Measurements from ENCODE around the gene FAM78A. TPM values are rescaled to one million over a fixed set of nuclear protein-coding genes. Genes with fewer than 3 reads are reported as not detected.
A peak's percentile ranks its signal among the peaks of the same experiment; 100 is the strongest.

Gene FAM78A
- total RNA-seq, 1 donor from 2014 or later = 0.73 TPM

- no peaks in the 10 kb centered on the region for H3K9me3 ChIP-seq (ENCODE audit: insufficient read depth, low read depth, low read length)
- H3K4me3 ChIP-seq (ENCODE audit: insufficient read depth, low read depth, low read length) = no peak overlapping the region
- no peak overlapping the region for H3K27ac Mint-ChIP-seq (ENCODE audit: unreplicated experiment)
- H3K9ac ChIP-seq (ENCODE audit: low read length) = no peak overlapping the region
- H3K27me3 ChIP-seq (ENCODE audit: insufficient read depth, low read length) = peaks cover 34% of the 10 kb centered on the region
- no peaks in the 10 kb centered on the region for H3K9me3 Mint-ChIP-seq (ENCODE audit: unreplicated experiment)
- H3K79me2 ChIP-seq (ENCODE audit: insufficient read depth, low read length) = no peaks in the 10 kb centered on the region
- H3K4me3 Mint-ChIP-seq (ENCODE audit: unreplicated experiment) = no peak overlapping the region
- no peaks in the 10 kb centered on the region for H3K36me3 Mint-ChIP-seq (ENCODE audit: low read depth, unreplicated experiment)
- no peak for TF ChIP-seq EZH2 (IDR thresholded peaks at IDR 0.05; ENCODE audit: insufficient read depth, low read length)
- TF ChIP-seq CTCF (IDR thresholded peaks at IDR 0.05; ENCODE audit: insufficient read depth, low read depth, low read length) = no peak
- H3K4me1 ChIP-seq (ENCODE audit: insufficient read depth, low read length) = no peaks in the 10 kb centered on the region
- no peak overlapping the region for H2AFZ ChIP-seq (ENCODE audit: low read depth, low read length)
- H3K4me1 Mint-ChIP-seq (ENCODE audit: low read depth, unreplicated experiment) = no peaks in the 10 kb centered on the region
- H4K20me1 ChIP-seq (ENCODE audit: insufficient read depth, low read length) = peaks cover 5% of the 10 kb centered on the region
- H3K36me3 ChIP-seq (ENCODE audit: insufficient read depth, low read length) = no peaks in the 10 kb centered on the region
- H3K27ac ChIP-seq (ENCODE audit: low read depth, low read length) = no peak overlapping the region
- peaks cover 55% of the 10 kb centered on the region for H3K27me3 Mint-ChIP-seq (ENCODE audit: low read depth, unreplicated experiment)
- no peak overlapping the region for H3K4me2 ChIP-seq (ENCODE audit: low read length)
- no peak for FAIRE-seq
- DNase-seq (ENCODE audit: low read depth) = no peak
Measured at GRCh38 chr9:131279863-131280570, 3.7 kb upstream of the FAM78A start.

- H3K4me1 ChIP-seq (ENCODE audit: insufficient read depth, low read length) = no peaks in the 10 kb centered on the region
- H3K27me3 ChIP-seq (ENCODE audit: insufficient read depth, low read length) = peaks cover 34% of the 10 kb centered on the region
- no peaks in the 10 kb centered on the region for H3K36me3 ChIP-seq (ENCODE audit: insufficient read depth, low read length)
- Mint-ChIP-seq H3K4me3 (ENCODE audit: unreplicated experiment) (peak overlapping the region; percentile 45), H3K36me3 (ENCODE audit: low read depth, unreplicated experiment) (peaks cover 3% of the 10 kb centered on the region), H3K27me3 (ENCODE audit: low read depth, unreplicated experiment) (peaks cover 55% of the 10 kb centered on the region), H3K4me1 (ENCODE audit: low read depth, unreplicated experiment) (peaks cover 2% of the 10 kb centered on the region), H3K9me3 (ENCODE audit: unreplicated experiment) (no peaks in the 10 kb centered on the region), H3K27ac (ENCODE audit: unreplicated experiment) (no peak overlapping the region)
- H3K4me2 ChIP-seq (ENCODE audit: low read length) = no peak overlapping the region
- no peaks in the 10 kb centered on the region for H3K9me3 ChIP-seq (ENCODE audit: insufficient read depth, low read depth, low read length)
- no peak for FAIRE-seq
- no peak for DNase-seq (ENCODE audit: low read depth)
- H4K20me1 ChIP-seq (ENCODE audit: insufficient read depth, low read length) = peaks cover 5% of the 10 kb centered on the region
- no peak overlapping the region for H3K27ac ChIP-seq (ENCODE audit: low read depth, low read length)
- no peak overlapping the region for H3K4me3 ChIP-seq (ENCODE audit: insufficient read depth, low read depth, low read length)
- H3K79me2 ChIP-seq (ENCODE audit: insufficient read depth, low read length) = no peaks in the 10 kb centered on the region
- TF ChIP-seq CTCF (IDR thresholded peaks at IDR 0.05; ENCODE audit: insufficient read depth, low read depth, low read length) = no peak
- no peak for TF ChIP-seq EZH2 (IDR thresholded peaks at IDR 0.05; ENCODE audit: insufficient read depth, low read length)
- no peak overlapping the region for H3K9ac ChIP-seq (ENCODE audit: low read length)
- no peak overlapping the region for H2AFZ ChIP-seq (ENCODE audit: low read depth, low read length)
Measured at GRCh38 chr9:131279196-131279862, 3.0 kb upstream of the FAM78A start.

- no peak for DNase-seq (ENCODE audit: low read depth)
- peaks cover 5% of the 10 kb centered on the region for H4K20me1 ChIP-seq (ENCODE audit: insufficient read depth, low read length)
- H3K9ac ChIP-seq (ENCODE audit: low read length) = no peak overlapping the region
- peaks cover 34% of the 10 kb centered on the region for H3K27me3 ChIP-seq (ENCODE audit: insufficient read depth, low read length)
- no peaks in the 10 kb centered on the region for H3K79me2 ChIP-seq (ENCODE audit: insufficient read depth, low read length)
- H3K27ac ChIP-seq (ENCODE audit: low read depth, low read length) = no peak overlapping the region
- peaks cover 2% of the 10 kb centered on the region for H3K4me1 Mint-ChIP-seq (ENCODE audit: low read depth, unreplicated experiment)
- TF ChIP-seq EZH2 (IDR thresholded peaks at IDR 0.05; ENCODE audit: insufficient read depth, low read length) (no peak), CTCF (IDR thresholded peaks at IDR 0.05; ENCODE audit: insufficient read depth, low read depth, low read length) (no peak)
- H3K4me3 ChIP-seq (ENCODE audit: insufficient read depth, low read depth, low read length) = no peak overlapping the region
- H2AFZ ChIP-seq (ENCODE audit: low read depth, low read length) = no peak overlapping the region
- H3K4me2 ChIP-seq (ENCODE audit: low read length) = peak overlapping the region; percentile 77
- peaks cover 4% of the 10 kb centered on the region for H3K36me3 Mint-ChIP-seq (ENCODE audit: low read depth, unreplicated experiment)
- H3K27me3 Mint-ChIP-seq (ENCODE audit: low read depth, unreplicated experiment) = peaks cover 55% of the 10 kb centered on the region
- H3K36me3 ChIP-seq (ENCODE audit: insufficient read depth, low read length) = no peaks in the 10 kb centered on the region
- no peaks in the 10 kb centered on the region for H3K9me3 Mint-ChIP-seq (ENCODE audit: unreplicated experiment)
- no peaks in the 10 kb centered on the region for H3K4me1 ChIP-seq (ENCODE audit: insufficient read depth, low read length)
- H3K4me3 Mint-ChIP-seq (ENCODE audit: unreplicated experiment) = peak overlapping the region; percentile 45
- no peak overlapping the region for H3K27ac Mint-ChIP-seq (ENCODE audit: unreplicated experiment)
- FAIRE-seq = no peak
- H3K9me3 ChIP-seq (ENCODE audit: insufficient read depth, low read depth, low read length) = no peaks in the 10 kb centered on the region
Measured at GRCh38 chr9:131278702-131279111, 2.4 kb upstream of the FAM78A start.

Measured in astrocyte (in vitro differentiated cells and primary cell).